Measurements from ENCODE around the gene DIDO1. TPM values are rescaled to one million over a fixed set of nuclear protein-coding genes. Genes with fewer than 3 reads are reported as not detected.
"Not testable (repeated sequence)": the region's sequence is repeated elsewhere in the genome, so short reads cannot be mapped to it uniquely, and the experiment has no call there.

The DIDO1 gene
- total and polyA plus RNA-seq, 9 of the 15 experiments (the other 6 are each of a cell fraction or from before 2014, with no cell fraction given), result 4.4 to 46.8 (median 31.2) TPM

DNA sequence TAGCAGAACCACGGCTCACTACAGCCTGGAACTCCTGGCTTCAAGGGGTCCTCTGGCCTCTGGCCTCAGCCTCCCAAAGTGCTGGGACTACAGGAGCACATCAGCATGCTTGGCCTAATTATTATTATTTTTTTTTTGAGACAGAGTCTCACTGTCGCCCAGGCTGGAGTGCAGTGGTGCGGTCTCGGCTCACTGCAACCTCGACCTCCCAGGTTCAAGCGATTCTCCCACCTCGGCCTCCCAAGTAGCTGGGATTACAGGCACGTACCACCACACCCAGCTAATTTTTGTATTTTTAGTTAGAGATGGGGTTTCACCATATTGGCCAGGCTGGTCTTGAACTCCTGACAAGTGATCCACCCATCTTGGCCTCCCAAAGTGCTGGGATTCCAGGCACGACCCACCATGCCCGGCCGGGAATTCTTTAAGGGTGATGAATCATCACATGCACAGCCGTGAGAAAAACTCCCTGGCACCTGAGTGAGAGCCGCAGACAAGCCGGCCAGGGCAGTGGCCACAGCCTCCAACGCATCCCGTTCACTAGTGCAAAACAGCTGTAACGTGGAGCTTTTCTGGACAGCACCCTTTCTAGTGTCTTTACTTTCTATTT is 3.1 kb downstream of the DIDO1 start:
- H3K4me2 ChIP-seq (ENCODE audit: insufficient read depth, low read length); H3K9me3 ChIP-seq (replicated peaks; ENCODE audit: control insufficient read depth, insufficient read depth, low read depth, low read length); CTCF ChIA-PET (ENCODE audit: low intra/inter-chr PET ratio); H2AFZ ChIP-seq (ENCODE audit: low read depth, low read length); BruUV-seq (replicated peaks); DNase-seq (ENCODE audit: extremely low read depth in 1 of 4, low spot score in 3 of 4); H3K4me3 ChIP-seq; FAIRE-seq; ATAC-seq; H3K9me1 ChIP-seq (ENCODE audit: control insufficient read depth, insufficient read depth, low read length); in situ Hi-C loops (cut with MboI); H3K27me3 ChIP-seq (ENCODE audit: control insufficient read depth in 2 of 2, insufficient read depth in 2 of 2, low read length in 2 of 2); intact Hi-C loops (cut with micrococcal nuclease): not testable (repeated sequence)
- Histone ChIP-seq H3K79me2 (ENCODE audit: control insufficient read depth, insufficient read depth, low read length) (peaks cover 100% of the 10 kb centered on the region), H3K27ac (ENCODE audit: extremely low read depth, low read depth, low read length) (peak overlapping the region; percentile 34; the same call in 1 of the 3 replicates), H4K20me1 (replicated peaks; ENCODE audit: control insufficient read depth, insufficient read depth, low read length) (peaks cover 82% of the 10 kb centered on the region), H3K9ac (ENCODE audit: insufficient read depth in 1 of 2, low read depth in 2 of 2, low read length in 2 of 2) (peak overlapping the region in 1 of 2 experiments; percentile 80; a peak in 2 of 4 replicates), H3K4me1 (replicated peaks in 1 of 2; ENCODE audit: control insufficient read depth in 2 of 2, insufficient read depth in 2 of 2, low read length in 2 of 2) (peaks cover 42 to 45% of the 10 kb centered on the region in 2 experiments; a peak in 4 of 5 replicates), H3K36me3 (ENCODE audit: control insufficient read depth, insufficient read depth, low read length) (peaks cover 23% of the 10 kb centered on the region; the same call in 2 of the 3 replicates)
- WGBS (ENCODE audit: insufficient coverage, low coverage, missing lambda C conversion rate), result 78% methylated on average over 16 of the region's 17 CpGs
- POLR2A ChIA-PET, result interaction anchor here (4.2 to 5.1 kb wide), 2 partner anchors 9 to 13 kb away, joined by 45 to 64 read pairs; partner anchors contain the start of gene GID8

DNA sequence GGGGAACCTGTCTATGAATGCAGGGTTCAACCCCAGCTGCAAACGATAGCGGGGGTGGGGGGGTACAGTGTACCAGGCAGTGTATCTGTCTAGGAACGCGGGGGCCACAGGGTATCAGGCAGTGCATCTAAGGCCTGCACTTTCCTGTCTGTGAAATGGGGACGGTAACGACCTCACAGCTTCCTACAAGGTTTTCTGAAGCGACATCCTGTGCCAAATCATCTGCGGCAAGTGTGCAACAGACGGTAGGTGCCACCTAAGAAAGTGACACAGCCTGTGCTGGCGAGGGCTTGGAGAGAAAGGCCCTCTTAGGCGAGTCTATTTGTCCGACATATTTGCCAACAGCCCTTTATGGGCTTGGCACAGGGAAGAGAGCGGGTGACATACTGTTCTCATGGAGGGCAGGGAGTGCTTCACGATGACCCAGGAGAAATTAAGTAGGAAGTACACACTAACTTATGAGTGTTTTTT is 3.8 kb downstream of the DIDO1 start:
- FAIRE-seq, result no peak
- peak overlapping the region in 1 of 2 experiments; percentile 54; a peak in 1 of 4 replicates for H3K9ac ChIP-seq (ENCODE audit: insufficient read depth in 1 of 2, low read depth in 2 of 2, low read length in 2 of 2)
- peaks cover 9% of the 10 kb centered on the region for H3K9me1 ChIP-seq (ENCODE audit: control insufficient read depth, insufficient read depth, low read length)
- H3K4me2 ChIP-seq (ENCODE audit: insufficient read depth, low read length), result 0 out of 2 replicates have a peak overlapping the region, but pooled peaks have one; percentile 1
- peaks cover 16% of the 10 kb centered on the region; the same call in 2 of the 3 replicates for H3K36me3 ChIP-seq (ENCODE audit: control insufficient read depth, insufficient read depth, low read length)
- no peak overlapping the region for H2AFZ ChIP-seq (ENCODE audit: low read depth, low read length)
- POLR2A ChIA-PET, result no interaction called here
- H3K9me3 ChIP-seq (replicated peaks; ENCODE audit: control insufficient read depth, insufficient read depth, low read depth, low read length), result no peaks in the 10 kb centered on the region
- H3K4me3 ChIP-seq, result no peak overlapping the region
- intact Hi-C loops (cut with micrococcal nuclease) (no loop called here), in situ Hi-C loops (cut with MboI) (no loop called here)
- no peaks in the 10 kb centered on the region for H3K27me3 ChIP-seq (ENCODE audit: control insufficient read depth in 2 of 2, insufficient read depth in 2 of 2, low read length in 2 of 2)
- H4K20me1 ChIP-seq (replicated peaks; ENCODE audit: control insufficient read depth, insufficient read depth, low read length), result peaks cover 82% of the 10 kb centered on the region
- H3K27ac ChIP-seq (ENCODE audit: extremely low read depth, low read depth, low read length), result peak overlapping the region; percentile 34; the same call in 1 of the 3 replicates
- no TSS peak for BruUV-seq (replicated peaks)
- peaks cover 100% of the 10 kb centered on the region for H3K79me2 ChIP-seq (ENCODE audit: control insufficient read depth, insufficient read depth, low read length)
- CTCF ChIA-PET (ENCODE audit: low intra/inter-chr PET ratio), result no interaction called here
- no peak for ATAC-seq
- peaks cover 41 to 45% of the 10 kb centered on the region in 2 experiments; a peak in 4 of 5 replicates for H3K4me1 ChIP-seq (replicated peaks in 1 of 2; ENCODE audit: control insufficient read depth in 2 of 2, insufficient read depth in 2 of 2, low read length in 2 of 2)
- no peak for DNase-seq (ENCODE audit: extremely low read depth in 1 of 4, low spot score in 3 of 4)
- WGBS (ENCODE audit: insufficient coverage, low coverage, missing lambda C conversion rate), result 75% methylated on average over 12 of the region's 14 CpGs
- TF ChIP-seq, protein P1, sequence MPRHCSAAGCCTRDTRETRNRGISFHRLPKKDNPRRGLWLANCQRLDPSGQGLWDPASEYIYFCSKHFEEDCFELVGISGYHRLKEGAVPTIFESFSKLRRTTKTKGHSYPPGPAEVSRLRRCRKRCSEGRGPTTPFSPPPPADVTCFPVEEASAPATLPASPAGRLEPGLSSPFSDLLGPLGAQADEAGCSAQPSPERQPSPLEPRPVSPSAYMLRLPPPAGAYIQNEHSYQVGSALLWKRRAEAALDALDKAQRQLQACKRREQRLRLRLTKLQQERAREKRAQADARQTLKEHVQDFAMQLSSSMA (CRISPR knock-in tag; IDR thresholded peaks at IDR 0.05), result no peak
- TF ChIP-seq, protein P2, sequence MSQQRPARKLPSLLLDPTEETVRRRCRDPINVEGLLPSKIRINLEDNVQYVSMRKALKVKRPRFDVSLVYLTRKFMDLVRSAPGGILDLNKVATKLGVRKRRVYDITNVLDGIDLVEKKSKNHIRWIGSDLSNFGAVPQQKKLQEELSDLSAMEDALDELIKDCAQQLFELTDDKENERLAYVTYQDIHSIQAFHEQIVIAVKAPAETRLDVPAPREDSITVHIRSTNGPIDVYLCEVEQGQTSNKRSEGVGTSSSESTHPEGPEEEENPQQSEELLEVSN (IDR thresholded peaks at IDR 0.05; ENCODE audit: borderline replicate concordance in 1 of 2, extremely low read depth in 1 of 2, insufficient read depth in 1 of 2, insufficient read length in 1 of 2, low read depth in 1 of 2, low read length in 1 of 2, poor library complexity in 1 of 2, severe bottlenecking in 1 of 2), result no peak
- TF ChIP-seq ZFP1 (CRISPR knock-in tag; IDR thresholded peaks at IDR 0.05) (no peak), BCOR (IDR thresholded peaks at IDR 0.05) (0 out of 2 replicates have a peak, but pooled peaks have one; percentile 29), KDM1A (IDR thresholded peaks at IDR 0.05) (peak in 1 of 2 experiments; percentile 46; a peak in 1 of 4 replicates), MTA2 (IDR thresholded peaks at IDR 0.05; ENCODE audit: low read depth) (no peak), SMARCC2 (IDR thresholded peaks at IDR 0.05; ENCODE audit: low read depth) (no peak), KDM5B (IDR thresholded peaks at IDR 0.05; ENCODE audit: insufficient replicate concordance, low read depth, low read length) (no peak), SIRT6 (IDR thresholded peaks at IDR 0.05; ENCODE audit: low read depth, low read length) (no peak), PHB (CRISPR knock-in tag; IDR thresholded peaks at IDR 0.05) (no peak), RBM25 (IDR thresholded peaks at IDR 0.05; ENCODE audit: low read depth, low read length, severe bottlenecking) (peak; percentile 57), CXXC5 (CRISPR knock-in tag; IDR thresholded peaks at IDR 0.05) (no peak), MYC (IDR thresholded peaks at IDR 0.05; ENCODE audit: low read depth, low read length) (no peak), MYC (CRISPR knock-in tag; IDR thresholded peaks at IDR 0.05; ENCODE audit: borderline replicate concordance, low read depth) (no peak)

All from K562 (cell line).